ENCODE measurements around the gene RPS13. TPM values are rescaled to one million over a fixed set of nuclear protein-coding genes. Genes with fewer than 3 reads are reported as not detected.
"Not testable (repeated sequence)": the region's sequence is repeated elsewhere in the genome, so short reads cannot be mapped to it uniquely, and the experiment has no call there.

The RPS13 gene
- total and polyA plus RNA-seq, 3 experiments from 2014 or later, result 1,568 to 1,667 (median 1,569) TPM

- Histone ChIP-seq H3K27ac (ENCODE audit: low read depth, low read length) (no peak overlapping the region), H3K4me3 (ENCODE audit: low read length) (no peak overlapping the region), H3K9me3 (ENCODE audit: low read length) (no peaks in the 10 kb centered on the region), H3K4me1 (ENCODE audit: insufficient read depth, low read length) (no peaks in the 10 kb centered on the region), H3K36me3 (ENCODE audit: insufficient read depth, low read length) (peaks cover 13% of the 10 kb centered on the region), H3K27me3 (ENCODE audit: insufficient read depth, low read length, poor library complexity, severe bottlenecking) (no peaks in the 10 kb centered on the region)
- Mint-ChIP-seq H3K4me3 (no peak overlapping the region), H3K9me3 (no peaks in the 10 kb centered on the region), H3K4me1 (no peaks in the 10 kb centered on the region), H3K27ac (peak overlapping the region in 3 of 8 donors; percentile 16 to 60 (median 42)), H3K36me3 (peaks cover 0 to 62% (median 16%) of the 10 kb centered on the region in 3 donors), H3K27me3 (no peaks in the 10 kb centered on the region)
- CTCF ChIA-PET, result interaction anchor here (1.3 kb wide), 1 partner anchor 286 kb away, joined by 4 read pairs; no protein-coding TSS in a partner anchor
- POLR2A ChIA-PET, result no interaction called here
- no peak for DNase-seq
Measured at GRCh38 chr11:17098038-17098437, 20.6 kb upstream of the RPS13 start.

- H3K27ac ChIP-seq (ENCODE audit: low read depth, low read length); POLR2A ChIA-PET; H3K4me3 Mint-ChIP-seq; H3K4me1 Mint-ChIP-seq; DNase-seq; H3K4me1 ChIP-seq (ENCODE audit: insufficient read depth, low read length); H3K27me3 Mint-ChIP-seq; CTCF ChIA-PET; H3K9me3 Mint-ChIP-seq; H3K9me3 ChIP-seq (ENCODE audit: low read length); H3K27me3 ChIP-seq (ENCODE audit: insufficient read depth, low read length, poor library complexity, severe bottlenecking); H3K4me3 ChIP-seq (ENCODE audit: low read length): not testable (repeated sequence)
- peaks cover 14% of the 10 kb centered on the region for H3K36me3 ChIP-seq (ENCODE audit: insufficient read depth, low read length)
- Mint-ChIP-seq H3K27ac (peak overlapping the region in 1 of 8 donors; percentile 83), H3K36me3 (peaks cover 0 to 25% (median 13%) of the 10 kb centered on the region in 3 donors)
Measured at GRCh38 chr11:17085976-17086375, 8.5 kb upstream of the RPS13 start.

GRCh38 chr11:17077240-17077519, 287 bp downstream of the RPS13 start:
- Mint-ChIP-seq H3K9me3 (peaks cover 0 to 2% (median 0%) of the 10 kb centered on the region in 5 donors), H3K27me3 (no peaks in the 10 kb centered on the region), H3K36me3 (peaks cover 0 to 52% (median 17%) of the 10 kb centered on the region in 3 donors), H3K27ac (peak overlapping the region; percentile 93 to 99 (median 98)), H3K4me1 (peaks cover 42 to 45% (median 45%) of the 10 kb centered on the region in 3 donors), H3K4me3 (peak overlapping the region; percentile 84 to 99 (median 98))
- DNase-seq, result no peak
- Histone ChIP-seq H3K36me3 (ENCODE audit: insufficient read depth, low read length) (peaks cover 21% of the 10 kb centered on the region), H3K4me3 (ENCODE audit: low read length) (peak overlapping the region; percentile 83), H3K27ac (ENCODE audit: low read depth, low read length) (peak overlapping the region; percentile 92), H3K9me3 (ENCODE audit: low read length) (no peaks in the 10 kb centered on the region), H3K27me3 (ENCODE audit: insufficient read depth, low read length, poor library complexity, severe bottlenecking) (no peaks in the 10 kb centered on the region), H3K4me1 (ENCODE audit: insufficient read depth, low read length) (peaks cover 21% of the 10 kb centered on the region)
- ChIA-PET CTCF (no interaction called here), POLR2A (interaction anchor here (0.6 to 1.7 kb wide), 6 partner anchors 91 to 367 kb away, joined by 3 to 10 read pairs (median 4); partner anchors contain the start of gene PIK3C2A)

DNA sequence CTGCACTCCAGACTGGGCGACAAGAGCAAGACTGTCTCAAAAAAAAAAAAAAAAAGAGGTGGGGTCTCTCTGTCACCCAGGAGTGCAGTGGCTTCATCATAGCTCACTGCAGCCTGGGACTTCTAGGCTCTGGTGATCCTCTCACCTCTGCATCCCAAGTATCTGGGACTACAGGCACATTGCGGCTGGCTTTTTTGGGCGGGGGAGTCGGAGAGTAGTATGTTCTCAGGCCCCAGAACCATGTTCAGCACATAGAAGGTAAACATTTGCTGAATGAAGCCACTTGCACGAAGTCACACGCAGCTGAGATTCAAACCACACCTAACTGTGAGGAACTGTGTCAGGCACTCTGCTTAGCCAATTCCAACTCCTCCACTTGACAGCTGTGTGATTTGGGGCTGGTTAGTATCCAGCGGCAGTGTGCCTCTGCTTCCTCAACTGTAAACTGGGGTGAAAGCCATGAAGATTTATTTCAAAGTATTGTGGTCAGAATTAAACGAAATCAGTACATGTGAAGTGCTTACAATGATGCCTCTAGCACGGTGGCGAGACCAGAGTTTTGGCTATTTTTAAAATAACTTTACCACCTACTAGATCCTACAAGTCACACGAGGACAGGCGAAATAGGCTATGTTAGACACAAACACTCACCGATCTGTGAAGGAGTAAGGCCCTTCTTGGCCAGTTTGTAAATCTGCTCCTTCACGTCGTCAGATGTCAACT, 789 bp downstream of the RPS13 start:
- Mint-ChIP-seq H3K4me1 (peaks cover 42 to 45% (median 45%) of the 10 kb centered on the region in 3 donors), H3K27ac (peak overlapping the region; percentile 93 to 99 (median 98)), H3K27me3 (no peaks in the 10 kb centered on the region), H3K9me3 (peaks cover 0 to 2% (median 0%) of the 10 kb centered on the region in 5 donors), H3K36me3 (peaks cover 0 to 52% (median 17%) of the 10 kb centered on the region in 3 donors), H3K4me3 (peak overlapping the region; percentile 84 to 99 (median 98))
- Histone ChIP-seq H3K27ac (ENCODE audit: low read depth, low read length) (peak overlapping the region; percentile 92), H3K4me1 (ENCODE audit: insufficient read depth, low read length) (peaks cover 21% of the 10 kb centered on the region), H3K4me3 (ENCODE audit: low read length) (peak overlapping the region; percentile 83), H3K9me3 (ENCODE audit: low read length) (no peaks in the 10 kb centered on the region), H3K36me3 (ENCODE audit: insufficient read depth, low read length) (peaks cover 21% of the 10 kb centered on the region), H3K27me3 (ENCODE audit: insufficient read depth, low read length, poor library complexity, severe bottlenecking) (no peaks in the 10 kb centered on the region)
- ChIA-PET CTCF (interaction anchor here (1.6 kb wide), 1 partner anchor 62 kb away, joined by 4 read pairs; the partner anchor contains the start of gene PLEKHA7), POLR2A (interaction anchor here (0.7 to 1.7 kb wide), 3 partner anchors 131 to 313 kb away, joined by 3 to 10 read pairs (median 5); partner anchors contain the start of gene PIK3C2A)
- DNase-seq, result no peak

GRCh38 chr11:17075506-17075905, 2.0 kb downstream of the RPS13 start:
- DNase-seq, result no peak
- peaks cover 0 to 2% (median 0%) of the 10 kb centered on the region in 5 donors for H3K9me3 Mint-ChIP-seq
- Histone ChIP-seq H3K27me3 (ENCODE audit: insufficient read depth, low read length, poor library complexity, severe bottlenecking) (no peaks in the 10 kb centered on the region), H3K4me1 (ENCODE audit: insufficient read depth, low read length) (peaks cover 21% of the 10 kb centered on the region), H3K36me3 (ENCODE audit: insufficient read depth, low read length) (peaks cover 21% of the 10 kb centered on the region), H3K27ac (ENCODE audit: low read depth, low read length) (no peak overlapping the region), H3K4me3 (ENCODE audit: low read length) (no peak overlapping the region), H3K9me3 (ENCODE audit: low read length) (no peaks in the 10 kb centered on the region)
- POLR2A ChIA-PET, result no interaction called here
- CTCF ChIA-PET, result interaction anchor here (1.5 to 1.6 kb wide), 2 partner anchors 12 to 61 kb away, joined by 4 read pairs; partner anchors contain the start of gene PLEKHA7
- H3K4me3 Mint-ChIP-seq, result peak overlapping the region; percentile 84 to 99 (median 98)
- H3K27ac Mint-ChIP-seq, result peak overlapping the region in 7 of 8 donors; percentile 50 to 99 (median 93)
- H3K27me3 Mint-ChIP-seq, result no peaks in the 10 kb centered on the region
- H3K36me3 Mint-ChIP-seq, result peaks cover 0 to 54% (median 17%) of the 10 kb centered on the region in 3 donors
- H3K4me1 Mint-ChIP-seq, result peaks cover 42 to 45% (median 45%) of the 10 kb centered on the region in 3 donors

- POLR2A ChIA-PET, result no interaction called here
- peak overlapping the region in 3 of 7 donors; percentile 8 to 84 (median 11) for H3K4me3 Mint-ChIP-seq
- Histone ChIP-seq H3K27me3 (ENCODE audit: insufficient read depth, low read length, poor library complexity, severe bottlenecking) (no peaks in the 10 kb centered on the region), H3K4me3 (ENCODE audit: low read length) (no peak overlapping the region), H3K36me3 (ENCODE audit: insufficient read depth, low read length) (peaks cover 21% of the 10 kb centered on the region), H3K27ac (ENCODE audit: low read depth, low read length) (no peak overlapping the region), H3K4me1 (ENCODE audit: insufficient read depth, low read length) (peaks cover 21% of the 10 kb centered on the region), H3K9me3 (ENCODE audit: low read length) (no peaks in the 10 kb centered on the region)
- H3K36me3 Mint-ChIP-seq, result peaks cover 0 to 54% (median 17%) of the 10 kb centered on the region in 3 donors
- CTCF ChIA-PET, result interaction anchor here (0.5 kb wide), 1 partner anchor 279 kb away, joined by 3 read pairs; no protein-coding TSS in a partner anchor
- no peak for DNase-seq
- no peaks in the 10 kb centered on the region for H3K27me3 Mint-ChIP-seq
- H3K27ac Mint-ChIP-seq, result peak overlapping the region in 7 of 8 donors; percentile 32 to 93 (median 41)
- peaks cover 0 to 2% (median 0%) of the 10 kb centered on the region in 5 donors for H3K9me3 Mint-ChIP-seq
- H3K4me1 Mint-ChIP-seq, result peaks cover 40 to 45% (median 45%) of the 10 kb centered on the region in 3 donors
Measured at GRCh38 chr11:17073370-17074027, 4.0 kb downstream of the RPS13 start.

- no peak for DNase-seq
- CTCF ChIA-PET, result interaction anchor here (1.2 kb wide), 1 partner anchor 121 kb away, joined by 4 read pairs; no protein-coding TSS in a partner anchor
- no peaks in the 10 kb centered on the region for H3K9me3 Mint-ChIP-seq
Measured at GRCh38 chr11:17067417-17067816, 10.1 kb downstream of the RPS13 start.

More at GRCh38 chr11:17067417-17067816, 10.1 kb downstream of the RPS13 start:
- H3K4me1 Mint-ChIP-seq, result no peaks in the 10 kb centered on the region
- no peaks in the 10 kb centered on the region for H3K9me3 ChIP-seq (ENCODE audit: low read length)
- H3K4me3 ChIP-seq (ENCODE audit: low read length), result no peak overlapping the region
- no peaks in the 10 kb centered on the region for H3K36me3 ChIP-seq (ENCODE audit: insufficient read depth, low read length)
- POLR2A ChIA-PET, result no interaction called here
- H3K27me3 ChIP-seq (ENCODE audit: insufficient read depth, low read length, poor library complexity, severe bottlenecking), result no peaks in the 10 kb centered on the region
- peaks cover 0 to 1% of the 10 kb centered on the region in 2 donors for H3K27me3 Mint-ChIP-seq
- H3K4me3 Mint-ChIP-seq, result no peak overlapping the region
- H3K36me3 Mint-ChIP-seq, result peaks cover 0 to 5% (median 0%) of the 10 kb centered on the region in 3 donors
- no peaks in the 10 kb centered on the region for H3K4me1 ChIP-seq (ENCODE audit: insufficient read depth, low read length)
- H3K27ac ChIP-seq (ENCODE audit: low read depth, low read length), result no peak overlapping the region
- peak overlapping the region in 2 of 8 donors; percentile 17 to 47 for H3K27ac Mint-ChIP-seq
